Jurkat, Clone E6-1 (cell line): ENCODE data around the gene HEXD.
"Not testable (repeated sequence)": the region's sequence is repeated elsewhere in the genome, so short reads cannot be mapped to it uniquely, and the experiment has no call there.

ENCODE experiments used
- DNase-seq: peaks from one replicate; pipeline ENCODE4 v3.0.0-alpha.2; 2011; ENCODE audit warnings: low read depth, low spot score
- H3K4me3 ChIP-seq: 2 replicates; pipeline ENCODE4 v1.5.1; 2011; ENCODE audit warnings: mild to moderate bottlenecking, low read length, control low read depth, moderate library complexity

Gene HEXD

GRCh38 chr17:82381703-82382009 is 36.5 kb upstream of the HEXD start:
- DNase-seq, H3K4me3 ChIP-seq: not testable (repeated sequence)

- H3K4me3 ChIP-seq, DNase-seq: not testable (repeated sequence)
Observed at GRCh38 chr17:82382220-82382932, 35.8 kb upstream of the HEXD start.

GRCh38 chr17:82382933-82383255 is 35.3 kb upstream of the HEXD start:
- H3K4me3 ChIP-seq, result no peak overlapping the region
- DNase-seq, result no peak

GRCh38 chr17:82383411-82383810 is 34.7 kb upstream of the HEXD start:
- no peak for DNase-seq

GRCh38 chr17:82384051-82384729 is 34.0 kb upstream of the HEXD start:
- H3K4me3 ChIP-seq, result no peak overlapping the region
- DNase-seq, result no peak

More at GRCh38 chr17:82383411-82383810, 34.7 kb upstream of the HEXD start:
- H3K4me3 ChIP-seq, result no peak overlapping the region

- no peak overlapping the region for H3K4me3 ChIP-seq
- no peak for DNase-seq
Observed at GRCh38 chr17:82384730-82385481, 33.2 kb upstream of the HEXD start.

GRCh38 chr17:82385559-82386254 is 32.4 kb upstream of the HEXD start:
- no peak for DNase-seq
- H3K4me3 ChIP-seq, result no peak overlapping the region

- DNase-seq, result no peak
- H3K4me3 ChIP-seq, result no peak overlapping the region
Observed at GRCh38 chr17:82386255-82386831, 31.8 kb upstream of the HEXD start.

GRCh38 chr17:82386881-82387704 is 31.1 kb upstream of the HEXD start:
- H3K4me3 ChIP-seq, result no peak overlapping the region
- no peak for DNase-seq

- H3K4me3 ChIP-seq, result no peak overlapping the region
- DNase-seq, result no peak
Observed at GRCh38 chr17:82387705-82388106, 30.4 kb upstream of the HEXD start.

GRCh38 chr17:82388223-82388921 is 29.8 kb upstream of the HEXD start:
- DNase-seq, result no peak
- H3K4me3 ChIP-seq, result no peak overlapping the region

GRCh38 chr17:82388922-82389283 is 29.2 kb upstream of the HEXD start:
- DNase-seq, result no peak

GRCh38 chr17:82389379-82389778 is 28.8 kb upstream of the HEXD start:
- no peak for DNase-seq
- no peak overlapping the region for H3K4me3 ChIP-seq

More at GRCh38 chr17:82388922-82389283, 29.2 kb upstream of the HEXD start:
- no peak overlapping the region for H3K4me3 ChIP-seq

- DNase-seq, result no peak
- H3K4me3 ChIP-seq, result no peak overlapping the region
Observed at GRCh38 chr17:82390015-82390859, 27.9 kb upstream of the HEXD start.

GRCh38 chr17:82390860-82391435 is 27.2 kb upstream of the HEXD start:
- DNase-seq, result no peak

GRCh38 chr17:82391496-82392066 is 26.6 kb upstream of the HEXD start:
- no peak overlapping the region for H3K4me3 ChIP-seq
- no peak for DNase-seq

More at GRCh38 chr17:82390860-82391435, 27.2 kb upstream of the HEXD start:
- no peak overlapping the region for H3K4me3 ChIP-seq
